Pancreas (tissue), 10 donors: ENCODE measurements around the gene RNF187. TPM values are rescaled to one million over a fixed set of nuclear protein-coding genes. Genes with fewer than 3 reads are reported as not detected.

Experiments
- ATAC-seq, 4 donors: fragments of 200-7000 bp; cut with Tn5 transposase; one replicate each; pipeline versions ENCODE4 v1.8.0 to v1.9.1; 2020; ENCODE audit warnings: mild to moderate bottlenecking in 4 of 4, moderate library complexity in 4 of 4
- DNase-seq, 6 donors: peaks; one replicate each; pipeline ENCODE4 v3.0.0-alpha.2; 2020
- FAIRE-seq: peaks from 2 replicates; lab custom pipeline; 2012; peaks lifted over from hg19 to GRCh38; lab: Jason Lieb, UNC
- H3K27ac ChIP-seq, 4 donors: fragments of 200-600 bp; sonication (generic); 1 replicate in 3 of 4; 2 replicates in 1 of 4; pipeline versions ENCODE4 v1.5.0 to v1.8.0; 2020
- H3K27me3 ChIP-seq, 4 donors: fragments of 200-600 bp; one replicate each; pipeline ENCODE4 v1.8.0; 2021
- H3K36me3 ChIP-seq, 3 donors: fragments of 200-600 bp; sonication (generic) in 1 of 3; one replicate each; pipeline versions ENCODE4 v1.5.0 to v1.8.0; 2020 to 2021
- H3K4me1 ChIP-seq, 3 donors: fragments of 200-600 bp; one replicate each; pipeline ENCODE4 v1.8.0; 2021
- H3K4me3 ChIP-seq, 4 donors: fragments of 200-600 bp; sonication (generic) in 2 of 4; one replicate each; pipeline versions ENCODE4 v1.5.0 to v1.8.0; 2020 to 2021
- H3K9me3 ChIP-seq, 4 donors: fragments of 200-600 bp; one replicate each; pipeline ENCODE4 v1.8.0; 2021
- WGBS, 2 donors: extraction: QIAGEN DNeasy Blood & Tissue Kit; methylation state at CpG; one replicate each; pipeline ENCODE4 v1.1.7; 2013; 5-methylcytosine and 5-hydroxymethylcytosine counted together
- intact Hi-C, 3 donors: fragments of 100-400 bp; cut with DNase I; formaldehyde crosslinking; loops; one replicate each; pipeline versions ENCODE4 v1.11.1 to v1.14.2; 2022
- polyA plus RNA-seq, 2 donors: library from polyadenylated mRNA; stranded (reverse); fragments of 200-250 nt; gene quantifications; one replicate each; pipeline ENCODE4 v1.2.3, GENCODE V29; 2013
- total RNA-seq, 6 donors: library from RNA; stranded (reverse); fragmentation: NEBNext Ultra II Directional in 4 of 6; extraction: Animal tissue kit (Norgen Biotek cat#: 25700) in 4 of 6; gene quantifications; one replicate each; pipeline versions ENCODE4 v1.2.1 to v1.2.4, GENCODE V29; 2021 to 2023
- TF ChIP-seq, protein P1 (sequence below), 4 donors: fragments of 200-600 bp; sonication (generic) in 3 of 4; IDR thresholded peaks; one replicate each; pipeline versions ENCODE4 v1.5.0 to v1.8.0; 2021; ENCODE audit warnings: antibody characterized with exemption in 4 of 4
- donor health status: healthy with polysubstance abuse.
- donor health status: DM: no; HTN: no; CAD: no; lungs with moderate emphysema.
- donor health status: DM: no; HTN: no; CAD: no.
- donor health status: control.
- donor health status: control.
- donor health status: Bipolar disorder and iron deficiency.
- donor health status: DM: yes; HTN: yes; CAD: no.
- donor health status: DM: no; HTN: no; CAD: no.
- donor health status: DM: no; HTN: no; CAD: no.
- donor health status: DM: yes; HTN: yes; CAD: no.

Gene RNF187
- total and polyA plus RNA-seq, 8 donors, result 16.0 to 60.2 (median 51.4) TPM

GRCh38 chr1:228459091-228459993 lies 27.8 kb upstream of the RNF187 start:
- WGBS, 2 donors, result 9 to 11% methylated on average over 41 of the region's 41 CpGs
- ATAC-seq (peak in 3 of 4 donors; percentile 26 to 49 (median 42)), DNase-seq (peak in 3 of 6 donors; percentile 44 to 48 (median 45)), FAIRE-seq (no peak)
- peaks cover 0 to 26% (median 9%) of the 10 kb centered on the region in 4 donors for H3K27me3 ChIP-seq
- H3K4me3 ChIP-seq, result peak overlapping the region in 2 of 4 donors; percentile 35 to 44
- TF ChIP-seq, protein P1, sequence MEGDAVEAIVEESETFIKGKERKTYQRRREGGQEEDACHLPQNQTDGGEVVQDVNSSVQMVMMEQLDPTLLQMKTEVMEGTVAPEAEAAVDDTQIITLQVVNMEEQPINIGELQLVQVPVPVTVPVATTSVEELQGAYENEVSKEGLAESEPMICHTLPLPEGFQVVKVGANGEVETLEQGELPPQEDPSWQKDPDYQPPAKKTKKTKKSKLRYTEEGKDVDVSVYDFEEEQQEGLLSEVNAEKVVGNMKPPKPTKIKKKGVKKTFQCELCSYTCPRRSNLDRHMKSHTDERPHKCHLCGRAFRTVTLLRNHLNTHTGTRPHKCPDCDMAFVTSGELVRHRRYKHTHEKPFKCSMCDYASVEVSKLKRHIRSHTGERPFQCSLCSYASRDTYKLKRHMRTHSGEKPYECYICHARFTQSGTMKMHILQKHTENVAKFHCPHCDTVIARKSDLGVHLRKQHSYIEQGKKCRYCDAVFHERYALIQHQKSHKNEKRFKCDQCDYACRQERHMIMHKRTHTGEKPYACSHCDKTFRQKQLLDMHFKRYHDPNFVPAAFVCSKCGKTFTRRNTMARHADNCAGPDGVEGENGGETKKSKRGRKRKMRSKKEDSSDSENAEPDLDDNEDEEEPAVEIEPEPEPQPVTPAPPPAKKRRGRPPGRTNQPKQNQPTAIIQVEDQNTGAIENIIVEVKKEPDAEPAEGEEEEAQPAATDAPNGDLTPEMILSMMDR (IDR thresholded peaks at IDR 0.05), result peak in 3 of 4 donors; percentile 50 to 59 (median 52)
- H3K27ac ChIP-seq, result no peak overlapping the region
- peaks cover 0 to 9% (median 0%) of the 10 kb centered on the region in 3 donors for H3K4me1 ChIP-seq
- no peaks in the 10 kb centered on the region for H3K36me3 ChIP-seq
- intact Hi-C loops, result no loop called here
- no peaks in the 10 kb centered on the region for H3K9me3 ChIP-seq

GRCh38 chr1:228460821-228461220 lies 26.4 kb upstream of the RNF187 start:
- ATAC-seq (no peak), FAIRE-seq (no peak), DNase-seq (no peak)
- Histone ChIP-seq H3K9me3 (no peaks in the 10 kb centered on the region), H3K4me3 (no peak overlapping the region), H3K27me3 (peaks cover 0 to 36% (median 11%) of the 10 kb centered on the region in 4 donors), H3K36me3 (no peaks in the 10 kb centered on the region), H3K4me1 (peaks cover 0 to 9% (median 0%) of the 10 kb centered on the region in 3 donors), H3K27ac (no peak overlapping the region)
- intact Hi-C loops, result no loop called here
- TF ChIP-seq, protein P1 (IDR thresholded peaks at IDR 0.05), result no peak
- 66 to 76% methylated on average over 2 of the region's 2 CpGs for WGBS, 2 donors

DNA sequence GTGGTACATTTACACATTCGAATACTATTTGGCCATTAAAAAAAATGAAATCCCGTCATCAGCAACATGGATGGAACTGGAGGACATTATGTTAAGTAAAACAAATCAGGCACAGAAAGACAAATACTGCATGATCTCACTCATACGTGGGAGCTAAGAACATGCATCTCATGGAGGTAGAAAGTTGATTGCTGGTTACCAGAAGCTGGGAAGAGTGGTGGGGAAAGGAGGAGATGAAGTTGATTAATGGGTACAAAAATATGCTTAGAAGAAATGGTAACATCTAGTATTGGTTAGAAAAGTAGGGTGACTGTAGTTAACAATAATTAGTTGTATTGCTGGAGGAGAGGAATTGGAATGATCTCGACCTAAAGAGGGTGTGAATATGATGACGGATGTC lies 24.6 kb upstream of the RNF187 start:
- TF ChIP-seq, protein P1 (IDR thresholded peaks at IDR 0.05), result no peak

DNA sequence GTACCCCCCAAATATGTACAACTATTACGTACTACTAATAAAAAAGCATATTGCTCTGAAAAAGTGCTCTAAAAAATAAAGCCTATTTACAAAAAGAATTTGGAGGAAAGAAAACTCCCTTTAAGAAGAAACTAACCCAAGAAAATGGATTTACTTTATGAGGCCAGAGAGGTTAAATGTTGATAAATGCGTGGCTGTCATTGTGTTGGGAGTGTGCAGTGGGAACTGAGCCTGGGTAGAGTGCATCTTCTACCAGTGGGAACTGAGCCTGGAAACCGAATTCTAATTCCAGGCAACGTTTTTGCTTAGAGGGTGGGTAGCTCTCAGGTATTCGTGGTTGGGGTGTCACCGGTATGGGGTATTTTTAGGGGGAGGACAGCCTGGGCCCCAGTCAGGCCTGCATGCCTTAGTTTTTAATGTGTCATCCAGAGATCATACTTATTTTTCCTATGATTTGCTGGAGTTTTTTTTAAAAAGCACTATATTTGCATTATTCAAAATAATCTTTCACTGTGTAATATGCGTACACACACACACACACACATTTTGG lies 24.1 kb upstream of the RNF187 start:
- ATAC-seq, result no peak
- intact Hi-C loops, result no loop called here
- Histone ChIP-seq H3K4me1 (no peaks in the 10 kb centered on the region), H3K9me3 (no peaks in the 10 kb centered on the region), H3K27ac (no peak overlapping the region), H3K4me3 (no peak overlapping the region), H3K27me3 (peaks cover 0 to 42% (median 14%) of the 10 kb centered on the region in 4 donors), H3K36me3 (no peaks in the 10 kb centered on the region)
- no peak for FAIRE-seq
- WGBS, 2 donors, result 45 to 59% methylated on average over 7 of the region's 7 CpGs
- TF ChIP-seq, protein P1 (IDR thresholded peaks at IDR 0.05), result no peak
- DNase-seq, result no peak

More for the DNA sequence above, 24.6 kb upstream of the RNF187 start:
- FAIRE-seq (no peak), DNase-seq (no peak), ATAC-seq (no peak)
- peaks cover 0 to 42% (median 14%) of the 10 kb centered on the region in 4 donors for H3K27me3 ChIP-seq
- no peak overlapping the region for H3K27ac ChIP-seq
- no peaks in the 10 kb centered on the region for H3K9me3 ChIP-seq
- intact Hi-C loops, result no loop called here
- no peaks in the 10 kb centered on the region for H3K36me3 ChIP-seq
- no peaks in the 10 kb centered on the region for H3K4me1 ChIP-seq
- no peak overlapping the region for H3K4me3 ChIP-seq
- WGBS, 2 donors, result 52 to 77% methylated on average over 5 of the region's 5 CpGs
